HG02642 (cell line): ENCODE measurements around the gene ZNF180.
"Not testable (repeated sequence)": the region's sequence is repeated elsewhere in the genome, so short reads cannot be mapped to it uniquely, and the experiment has no call there.

Experiments used
- ATAC-seq: cut with Tn5 transposase; IDR thresholded peaks from one replicate; pipeline ENCODE4 v1.9.1; 2021; ENCODE audit warnings: mild to moderate bottlenecking; ENCODE audit not compliant: unreplicated experiment, poor library complexity

ZNF180 gene

DNA sequence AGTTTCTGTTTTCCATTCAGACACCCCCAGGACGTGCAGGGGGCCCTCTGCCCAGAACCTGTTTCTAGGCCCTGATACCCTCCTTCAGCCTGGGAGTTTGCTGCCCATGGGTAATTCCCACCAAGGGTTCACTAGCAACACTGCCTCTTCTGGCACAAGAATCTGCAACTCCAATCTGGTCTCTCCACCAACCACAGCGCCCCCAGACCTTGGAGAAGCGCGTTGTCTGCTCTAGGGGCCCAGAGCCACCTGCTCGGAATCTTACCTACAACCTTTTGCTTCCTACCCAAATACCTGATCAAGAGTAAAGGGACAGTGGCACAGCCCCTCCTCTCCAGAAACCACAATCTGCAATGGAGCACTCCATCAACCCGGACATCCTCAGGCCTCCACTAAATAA lies 763 bp downstream of the ZNF180 start:
- no peak for ATAC-seq

DNA sequence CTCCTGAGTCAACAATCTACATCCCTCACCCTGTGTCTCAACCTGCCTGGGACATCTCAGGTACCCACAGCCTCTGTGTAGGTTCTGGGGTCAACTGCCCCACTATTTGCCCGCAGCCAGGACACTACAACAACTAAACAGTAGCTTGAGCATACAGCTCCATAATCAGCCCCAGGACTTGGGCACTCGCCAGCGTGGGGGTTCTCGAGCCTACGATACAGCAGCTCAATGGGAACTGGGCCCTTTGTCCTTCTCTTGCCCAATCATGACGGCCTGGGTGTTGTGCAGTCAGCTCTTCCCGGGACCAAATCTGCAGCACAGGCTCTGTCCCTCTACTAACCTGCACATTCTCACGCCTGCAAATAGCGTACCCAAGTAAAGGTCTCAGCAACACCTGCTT lies 1.3 kb downstream of the ZNF180 start:
- no peak for ATAC-seq

DNA sequence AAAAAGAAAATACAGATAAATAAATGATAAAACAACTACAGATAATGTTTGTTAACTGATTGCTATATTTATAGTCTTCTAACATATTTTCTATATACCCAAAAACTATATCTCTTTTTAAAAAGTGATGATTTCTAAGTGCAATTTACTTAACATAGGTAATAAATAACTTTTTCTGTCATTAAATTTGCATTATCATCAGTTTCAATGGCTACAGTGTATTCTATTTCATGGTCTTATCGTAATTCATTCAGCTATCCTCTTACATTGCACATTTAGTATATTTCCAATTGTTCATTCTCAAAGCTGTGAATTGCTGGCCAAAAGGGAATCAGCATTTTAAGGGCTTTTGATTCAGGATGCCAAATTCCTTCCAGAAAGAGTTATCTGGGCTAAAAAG lies 3.6 kb downstream of the ZNF180 start:
- ATAC-seq, result no peak

DNA sequence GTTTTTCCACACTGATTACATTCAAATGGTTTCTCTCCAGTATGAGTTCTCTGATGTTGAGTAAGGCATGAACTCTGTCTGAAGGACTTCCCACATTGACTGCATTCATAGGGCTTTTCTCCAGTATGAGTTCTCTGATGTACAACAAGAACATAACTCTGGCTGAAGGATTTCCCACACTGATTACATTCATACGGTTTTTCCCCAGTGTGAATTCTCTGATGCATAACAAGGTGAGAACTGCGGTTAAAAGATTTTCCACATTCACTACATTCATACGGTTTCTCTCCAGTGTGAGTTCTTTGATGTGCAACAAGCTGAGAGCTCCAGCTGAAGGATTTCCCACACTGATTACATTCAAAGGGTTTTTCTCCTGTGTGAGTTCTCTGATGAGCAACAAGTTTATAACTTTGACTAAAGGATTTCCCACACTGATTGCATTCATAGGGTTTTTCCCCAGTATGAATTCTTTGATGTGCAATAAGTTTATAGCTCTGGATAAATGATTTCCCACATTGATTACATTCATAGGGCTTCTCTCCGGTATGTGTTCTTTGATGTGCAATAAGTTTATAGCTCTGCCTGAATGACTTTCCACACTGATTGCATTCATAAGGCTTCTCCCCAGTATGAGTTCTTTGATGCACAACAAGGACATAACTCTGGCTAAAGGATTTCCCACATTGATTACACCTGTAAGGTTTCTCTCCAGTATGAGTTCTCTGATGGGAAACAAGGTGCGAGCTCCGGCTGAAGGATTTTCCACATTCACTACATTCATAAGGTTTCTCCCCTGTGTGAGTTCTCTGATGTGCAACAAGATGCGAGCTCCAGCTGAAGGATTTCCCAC lies 23.5 kb downstream of the ZNF180 start:
- ATAC-seq, result no peak

DNA sequence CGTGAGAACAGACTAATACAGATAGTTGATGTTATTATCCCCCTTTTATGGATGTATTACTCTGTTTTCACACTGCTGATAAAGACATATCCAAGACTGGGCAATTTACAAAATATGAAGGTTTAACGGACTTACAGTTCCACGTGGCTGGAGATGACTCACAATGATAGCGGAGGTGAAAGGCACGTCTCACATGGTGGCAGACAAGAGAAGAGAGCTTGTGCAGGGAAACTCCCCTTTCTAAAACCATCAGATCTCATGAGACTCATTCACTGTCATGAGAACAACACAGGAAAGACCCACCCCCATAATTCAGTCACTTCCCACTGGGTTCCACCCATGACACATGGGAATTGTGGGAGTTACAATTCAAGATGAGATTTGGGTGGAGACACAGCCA lies 31.6 kb downstream of the ZNF180 start:
- ATAC-seq, result not testable (repeated sequence)

DNA sequence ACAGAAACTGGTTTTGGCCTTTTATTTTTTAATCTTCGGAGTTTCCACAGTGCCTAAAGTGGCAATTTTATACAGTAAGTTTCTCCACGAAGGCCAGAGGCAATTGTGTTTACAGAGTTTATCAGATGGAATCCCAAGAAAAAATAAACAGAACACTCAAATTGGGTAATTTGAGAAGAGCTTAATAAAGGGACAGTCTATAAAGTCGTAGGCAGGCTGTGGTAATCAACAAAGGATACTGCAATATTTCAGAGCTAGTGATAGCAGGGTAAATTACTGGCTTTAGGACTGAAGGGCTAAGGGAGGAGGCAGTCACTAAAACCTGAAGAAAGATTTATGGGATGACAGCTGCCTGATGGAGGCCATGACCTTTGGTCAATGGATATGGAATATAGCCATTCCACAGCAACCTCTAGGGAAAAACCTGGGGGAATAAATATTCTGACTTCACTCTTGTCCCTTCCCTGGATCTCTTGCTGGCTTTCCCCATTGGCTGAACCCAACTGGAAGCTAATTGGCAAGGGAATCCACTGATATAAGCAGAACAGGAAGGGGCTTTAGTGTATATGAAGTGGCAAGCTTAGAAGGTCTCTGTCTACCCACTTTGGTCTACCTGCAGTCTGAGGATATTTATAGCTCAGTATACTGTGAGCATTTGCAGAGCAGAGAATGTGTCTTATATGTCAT lies 37.6 kb downstream of the ZNF180 start:
- ATAC-seq, result not testable (repeated sequence)

DNA sequence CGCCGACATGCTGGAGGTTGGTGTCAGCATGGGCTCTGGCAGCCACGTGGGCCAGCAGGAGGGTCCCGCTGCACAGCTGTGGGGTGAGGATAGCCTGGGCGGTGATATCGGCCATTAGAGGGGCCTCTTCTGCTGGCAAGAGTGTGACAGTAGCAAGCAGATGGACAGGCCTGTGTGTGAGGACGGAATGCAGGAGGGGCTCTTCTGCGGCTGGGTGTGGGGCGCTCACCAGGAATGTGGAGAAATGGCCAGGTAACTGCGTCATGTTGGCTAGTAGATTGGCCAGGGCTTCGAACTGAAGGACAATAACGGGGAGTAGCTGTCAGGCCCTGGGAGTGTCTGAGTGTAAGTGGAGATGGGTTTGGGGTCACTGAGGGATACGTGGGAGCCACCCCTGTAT lies 44.3 kb downstream of the ZNF180 start:
- ATAC-seq, result not testable (repeated sequence)

DNA sequence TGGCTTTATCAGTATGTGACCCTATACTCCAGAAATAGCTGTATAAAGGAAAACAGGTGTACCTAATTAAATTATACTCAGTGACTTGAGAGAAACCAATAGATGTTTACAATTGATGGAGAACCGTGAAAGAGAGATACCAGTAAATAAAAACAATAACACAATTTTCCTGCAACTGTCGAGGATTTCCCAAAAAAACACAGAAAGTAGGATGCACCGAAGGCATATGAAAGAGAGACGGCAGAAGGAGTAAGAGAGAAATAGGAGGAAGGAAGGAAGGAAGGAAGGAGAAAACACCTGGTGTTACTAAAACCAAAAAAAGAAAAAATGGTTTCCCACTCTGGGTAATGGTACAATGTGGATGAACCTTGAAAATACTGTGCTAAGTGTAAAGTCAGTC lies 45.2 kb downstream of the ZNF180 start:
- no peak for ATAC-seq

DNA sequence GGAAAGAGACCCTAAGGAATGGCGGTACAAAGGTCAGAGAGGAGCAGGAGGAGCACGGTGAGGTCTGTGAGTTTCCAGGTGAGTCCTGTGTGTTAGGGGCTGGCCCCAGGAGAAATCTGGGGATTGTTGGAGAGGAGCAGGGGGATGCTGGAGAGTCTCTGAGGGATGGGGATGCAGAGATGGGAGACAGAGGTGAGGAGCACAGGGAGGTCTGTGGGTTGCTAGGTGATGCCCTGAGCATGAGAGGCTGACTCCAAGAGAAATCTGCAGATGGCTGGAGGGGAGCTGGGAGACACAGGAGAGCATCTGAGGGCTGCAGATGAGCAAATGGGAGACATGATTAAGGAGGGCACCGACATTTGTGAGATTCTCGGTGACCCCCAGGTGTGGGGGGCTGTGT lies 48.0 kb downstream of the ZNF180 start:
- no peak for ATAC-seq

DNA sequence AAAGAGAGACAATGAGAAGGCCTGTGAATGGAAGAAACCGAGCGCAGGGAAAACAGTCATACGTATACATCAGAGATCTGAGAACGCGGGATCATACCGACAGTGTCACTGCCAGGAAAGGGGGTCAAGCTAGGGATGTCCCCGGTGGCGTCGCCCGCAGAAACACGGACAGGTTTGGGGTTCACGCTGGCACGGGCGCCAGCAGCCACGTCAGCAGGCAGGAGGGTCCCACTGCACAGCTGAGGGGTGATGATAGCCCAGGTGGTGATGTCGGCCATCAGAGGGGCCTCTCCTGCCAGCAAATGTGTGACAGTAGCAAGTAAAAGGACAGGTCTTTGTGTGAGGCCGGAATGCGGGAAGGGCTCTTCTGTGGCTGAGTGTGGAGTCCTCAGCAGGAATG lies 48.6 kb downstream of the ZNF180 start:
- no peak for ATAC-seq

DNA sequence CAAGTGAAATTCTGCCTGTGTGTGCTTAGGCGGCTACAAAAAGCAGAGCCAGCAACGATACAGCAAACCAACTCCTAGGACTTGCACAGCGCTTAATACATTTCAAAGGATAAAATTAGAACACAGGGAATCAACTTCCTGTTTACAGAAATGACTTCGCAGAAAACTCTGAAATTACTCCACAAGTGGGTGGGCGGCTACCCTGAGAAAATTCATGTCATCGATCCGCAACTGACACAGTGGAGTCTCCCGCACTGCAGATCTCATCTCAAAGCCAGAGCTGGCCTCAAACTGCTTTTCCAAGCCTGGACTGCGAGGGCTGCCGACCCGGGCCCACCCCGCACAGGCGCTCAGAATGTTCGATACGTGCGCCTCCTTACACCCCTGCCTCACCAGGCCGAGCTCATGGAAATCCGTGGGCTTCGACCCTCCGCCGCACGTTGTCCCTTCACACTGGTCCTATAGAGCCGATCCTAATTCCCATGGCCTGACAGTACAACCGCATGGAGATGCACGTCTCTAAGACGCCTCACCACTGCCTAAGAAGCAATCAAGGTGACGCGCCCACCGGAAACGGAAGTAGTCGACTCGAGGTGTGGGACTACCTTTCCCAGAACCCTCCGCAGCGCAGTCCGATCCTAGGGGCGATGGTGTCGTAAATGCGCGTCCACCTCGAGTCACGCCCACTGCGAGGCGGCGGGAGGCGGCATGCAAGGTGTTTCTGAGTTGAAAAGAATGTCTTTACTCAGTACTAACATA lies 52.2 kb downstream of the ZNF180 start, which contains the start of gene ZNF229:
TSS of gene ZNF229 (minus strand) at position 557 of the 759 bp plus-strand sequence. CDS start 5,625 bp downstream, outside the sequence.
- ATAC-seq, result no peak

DNA sequence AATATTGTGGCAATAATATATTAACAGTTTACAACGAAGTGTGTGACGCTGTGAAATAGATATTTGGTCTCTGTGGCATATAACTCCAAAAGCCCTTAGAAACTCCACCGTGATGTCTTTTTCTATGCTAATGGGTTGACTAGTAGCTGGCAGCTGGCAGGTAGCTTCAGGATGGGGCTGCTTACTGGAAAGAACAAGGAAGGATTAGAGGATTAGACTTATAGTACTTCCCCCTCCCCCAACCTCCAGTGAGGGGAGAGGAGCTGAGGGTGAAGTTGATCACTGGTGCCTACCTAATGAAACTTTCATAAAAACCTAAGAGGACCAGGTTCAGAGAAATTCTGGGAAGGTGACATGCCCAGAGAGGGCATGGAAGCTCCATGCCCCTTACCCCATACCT lies 61.9 kb downstream of the ZNF180 start:
- no peak for ATAC-seq

DNA sequence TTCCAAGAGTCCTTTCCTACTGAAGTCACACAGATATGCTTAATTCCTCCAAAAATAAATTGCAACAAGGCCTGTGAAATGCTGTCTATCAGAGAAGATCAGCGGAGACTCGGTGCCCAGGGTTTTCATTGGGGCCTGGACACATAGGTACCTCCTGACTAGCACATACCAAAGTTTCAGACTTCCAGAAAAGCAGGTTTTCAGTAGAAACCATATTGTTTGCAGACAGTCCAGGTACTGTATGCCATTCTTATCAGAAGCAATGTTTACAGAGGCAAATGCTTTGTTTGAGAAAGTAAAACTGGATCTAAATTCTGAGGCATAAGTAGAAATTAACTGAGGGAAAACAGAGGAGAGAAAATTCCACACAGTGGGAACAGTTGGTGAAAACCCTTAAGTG lies 64.9 kb downstream of the ZNF180 start:
- ATAC-seq, result no peak

DNA sequence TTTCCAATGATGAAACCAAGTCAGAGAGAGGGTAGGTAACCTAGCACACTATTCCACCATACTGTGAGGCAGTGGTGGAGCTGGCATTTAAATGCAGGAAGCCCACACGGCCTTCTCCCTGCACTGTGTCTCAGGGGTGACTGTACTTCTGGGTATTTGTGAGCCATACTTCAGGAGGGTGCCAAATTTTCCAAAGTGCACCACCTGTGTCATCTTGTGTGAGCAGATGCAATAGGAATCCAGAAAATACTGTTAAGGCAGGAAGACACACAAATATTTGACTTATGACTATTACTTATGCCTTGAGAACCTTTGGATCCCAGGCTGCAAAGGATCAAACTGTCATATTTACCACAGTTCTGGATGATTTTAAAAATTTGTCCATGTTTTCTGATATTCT lies 69.4 kb downstream of the ZNF180 start:
- ATAC-seq, result no peak
